DMS 273 treated with DMSO at 0.1 percent for 48 hours (cell line): ENCODE data around the gene WDFY4.

Experiments
- DNase-seq: peaks from one replicate; lab custom pipeline; 2025; lab: John Stamatoyannopoulos, UW

Gene WDFY4

DNA sequence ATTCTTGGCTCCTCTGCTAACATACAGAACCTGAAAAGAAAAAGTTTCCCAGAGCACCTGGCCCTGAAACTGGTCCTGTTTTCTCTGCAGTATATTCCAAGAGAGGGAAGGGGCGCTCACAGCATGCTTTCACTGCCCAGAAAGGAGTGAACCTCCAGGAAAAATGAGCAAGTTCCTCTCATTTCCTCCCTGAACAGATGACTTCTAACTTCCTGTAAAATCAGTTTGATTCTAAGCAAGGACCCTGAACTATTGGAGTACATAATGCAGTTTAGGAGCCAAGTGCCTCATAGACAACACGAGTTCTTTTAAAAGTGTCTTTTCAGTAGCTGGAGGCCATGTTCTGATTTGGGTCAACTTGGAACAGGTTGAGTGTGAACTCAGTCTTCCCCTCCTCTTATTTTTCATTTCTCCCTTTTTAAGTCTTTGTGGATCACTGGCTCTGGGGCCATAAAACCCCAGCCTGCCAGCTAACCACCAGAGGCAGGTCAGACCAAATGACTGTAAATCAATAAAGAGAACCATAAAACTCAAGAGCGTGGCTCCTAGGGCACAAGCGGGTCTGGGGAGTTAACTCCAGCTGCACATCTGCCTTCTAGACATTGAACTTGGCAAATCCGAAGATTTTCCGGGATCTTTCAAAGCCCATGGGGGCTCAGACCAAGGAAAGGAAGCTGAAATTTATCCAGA, 260.9 kb downstream of the WDFY4 start:
- no peak for DNase-seq

DNA sequence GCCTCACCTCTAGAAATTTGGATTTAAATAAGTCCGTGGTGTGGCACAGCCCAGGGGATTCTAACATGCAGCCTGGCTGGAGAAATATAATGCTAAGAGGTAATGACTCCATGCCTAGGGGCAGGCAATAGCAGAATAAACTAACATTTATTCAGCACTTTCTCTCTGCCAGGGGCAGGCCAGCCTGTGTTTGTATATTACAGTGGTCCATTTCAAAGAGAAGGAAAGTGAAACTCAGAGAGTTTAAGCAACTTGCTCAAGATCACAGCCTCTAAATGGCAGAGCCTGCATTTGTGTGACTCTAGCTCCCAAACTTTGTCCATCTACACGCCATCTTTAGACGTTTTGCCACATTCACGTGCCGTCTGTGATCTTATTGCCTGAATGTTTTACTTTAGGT, 261.7 kb downstream of the WDFY4 start:
- DNase-seq = no peak

DNA sequence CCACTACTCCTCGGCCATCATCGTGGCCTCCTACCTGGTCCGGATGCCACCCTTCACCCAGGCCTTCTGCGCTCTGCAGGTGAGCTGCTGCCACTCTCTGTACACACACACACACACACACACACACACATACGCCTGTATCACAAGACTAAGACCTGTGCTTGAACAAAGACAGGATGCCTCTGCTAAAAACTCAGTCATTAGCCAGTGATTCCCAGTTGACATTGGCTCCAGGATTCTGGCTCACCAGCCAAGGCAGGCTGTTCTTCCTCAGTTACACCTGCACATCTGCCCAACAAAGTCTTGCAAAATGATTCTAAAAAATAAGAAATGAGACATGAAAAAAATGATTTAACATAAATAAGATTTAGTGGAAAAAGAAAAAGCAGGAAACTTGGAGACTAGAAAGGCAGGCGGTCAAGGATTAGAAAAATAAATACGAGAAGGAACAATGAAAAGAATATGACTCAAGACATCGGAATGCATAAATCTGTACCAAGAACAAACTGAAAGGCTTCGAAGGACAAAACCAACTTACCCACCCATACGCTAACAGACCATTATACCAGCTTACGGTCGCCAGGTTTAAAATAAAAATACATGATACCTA, 262.3 kb downstream of the WDFY4 start:
- no peak for DNase-seq

DNA sequence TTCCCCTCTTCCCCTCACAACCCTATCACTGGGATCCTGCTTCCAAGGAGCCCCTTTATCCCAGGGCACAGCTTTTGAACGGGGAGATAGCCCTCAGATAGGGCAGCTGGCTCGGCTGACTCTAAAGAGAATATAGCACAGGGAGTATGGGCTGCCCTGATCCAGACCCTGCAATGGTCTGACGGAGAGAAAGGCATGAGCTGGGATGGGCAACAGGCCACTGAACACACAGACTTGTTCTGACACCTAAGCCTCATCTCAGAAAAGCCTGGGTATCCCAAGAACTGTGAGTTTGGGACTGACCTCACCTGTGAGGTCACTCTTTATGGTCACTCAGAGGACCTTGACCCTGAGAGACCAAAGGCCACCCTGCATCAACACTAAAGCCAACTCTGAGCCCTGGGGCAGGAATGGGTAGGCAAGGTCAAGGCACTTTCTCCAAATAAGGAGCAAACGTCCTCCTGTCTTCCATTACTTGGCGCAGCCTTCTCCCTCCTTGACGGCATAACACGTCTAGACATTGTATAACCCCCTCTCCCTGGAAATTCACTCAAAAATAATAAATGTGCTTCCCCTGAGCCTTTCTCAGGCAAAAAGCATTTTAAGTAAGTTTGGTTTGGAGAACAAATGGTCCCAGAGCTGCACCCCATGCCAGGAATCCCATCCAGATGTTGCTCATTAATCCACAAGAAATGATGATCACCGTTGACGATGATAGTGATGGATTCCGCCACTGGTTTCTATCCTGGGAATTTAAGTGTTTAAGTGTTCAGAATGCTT, 263.2 kb downstream of the WDFY4 start:
- no peak for DNase-seq

DNA sequence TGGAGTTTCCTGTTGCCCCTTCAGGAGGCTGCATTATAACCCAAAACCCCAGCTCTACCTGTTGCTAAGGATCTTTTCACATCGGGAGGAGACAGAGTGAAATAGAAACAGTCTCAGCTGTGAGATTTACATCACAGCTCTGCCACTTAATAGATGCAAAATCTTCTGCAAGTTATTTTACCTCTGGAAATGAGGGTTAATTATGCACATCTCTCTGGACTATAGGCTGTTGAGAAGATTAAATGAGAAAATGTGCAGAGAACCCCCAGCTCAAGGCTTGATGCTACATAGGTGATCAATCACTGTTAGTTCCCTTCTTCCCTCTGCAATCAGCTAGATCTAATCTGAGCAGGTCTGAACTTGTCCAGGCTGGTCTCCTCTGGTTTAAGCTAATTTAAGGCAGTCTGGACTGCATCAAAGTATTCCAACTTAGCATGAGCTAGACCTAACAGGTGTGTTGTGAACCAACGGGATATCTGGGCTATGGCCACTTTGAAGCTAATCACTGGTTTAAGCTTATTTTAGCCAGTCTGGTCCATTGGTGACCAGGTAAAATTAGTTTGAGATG, 263.9 kb downstream of the WDFY4 start:
- DNase-seq = no peak

DNA sequence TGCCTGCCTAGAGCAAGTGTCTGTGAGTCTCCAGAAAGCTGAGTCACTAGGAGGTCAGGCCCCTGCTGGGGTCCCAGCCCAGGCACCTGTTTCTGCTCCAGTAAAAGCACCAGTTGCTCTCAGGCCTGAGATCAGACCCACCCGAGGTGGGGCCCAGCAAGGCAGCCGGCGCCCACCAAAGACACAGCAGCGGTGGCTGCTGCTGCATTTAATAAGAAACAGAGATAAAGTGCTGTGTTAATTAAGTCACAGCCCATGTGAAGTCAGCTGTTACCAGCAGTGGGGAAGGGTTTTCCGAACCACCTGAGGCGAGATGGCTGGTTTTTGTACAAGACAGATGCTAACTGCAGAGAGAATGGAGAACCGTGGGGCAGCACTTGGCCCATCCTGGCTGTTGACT, 267.0 kb downstream of the WDFY4 start:
- DNase-seq = no peak

DNA sequence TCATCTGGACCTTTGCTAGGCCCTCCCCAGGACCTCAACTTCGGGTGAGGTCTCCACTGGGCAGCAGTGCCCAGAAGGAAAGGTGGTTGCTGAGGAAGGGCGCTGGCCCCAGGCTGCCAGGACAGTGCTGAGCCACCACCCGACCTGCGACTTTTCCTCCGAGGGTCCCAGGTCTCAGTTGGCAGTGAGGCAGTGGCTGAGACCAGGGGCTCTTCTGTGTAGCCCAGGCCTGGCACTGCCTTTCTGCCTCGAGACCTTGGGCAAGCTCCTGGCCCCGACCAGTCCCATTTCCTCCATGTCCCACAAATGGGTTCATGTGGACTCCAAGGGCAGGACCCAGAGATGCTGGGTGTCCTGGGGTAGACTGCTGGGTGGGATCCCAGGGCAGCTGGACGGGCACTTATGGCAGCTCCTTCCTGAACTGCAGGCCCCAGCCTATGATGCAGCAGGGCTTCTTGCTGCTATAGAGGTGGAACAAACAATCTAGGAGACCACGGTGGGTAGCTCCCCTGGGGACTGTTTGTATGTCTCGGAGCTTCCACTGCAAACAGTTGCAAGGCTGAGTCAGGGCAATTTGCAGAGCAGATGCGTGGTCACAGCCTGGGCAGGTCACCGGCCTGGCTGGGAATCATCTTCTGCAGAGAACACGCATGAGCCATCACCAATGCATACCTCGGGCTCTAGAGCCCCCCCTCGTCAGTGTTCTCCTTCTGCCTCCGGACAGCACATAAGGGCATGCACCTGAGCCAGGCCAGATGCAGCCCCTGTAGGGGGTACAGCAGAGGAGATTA, 272.9 kb downstream of the WDFY4 start:
- DNase-seq = no peak

DNA sequence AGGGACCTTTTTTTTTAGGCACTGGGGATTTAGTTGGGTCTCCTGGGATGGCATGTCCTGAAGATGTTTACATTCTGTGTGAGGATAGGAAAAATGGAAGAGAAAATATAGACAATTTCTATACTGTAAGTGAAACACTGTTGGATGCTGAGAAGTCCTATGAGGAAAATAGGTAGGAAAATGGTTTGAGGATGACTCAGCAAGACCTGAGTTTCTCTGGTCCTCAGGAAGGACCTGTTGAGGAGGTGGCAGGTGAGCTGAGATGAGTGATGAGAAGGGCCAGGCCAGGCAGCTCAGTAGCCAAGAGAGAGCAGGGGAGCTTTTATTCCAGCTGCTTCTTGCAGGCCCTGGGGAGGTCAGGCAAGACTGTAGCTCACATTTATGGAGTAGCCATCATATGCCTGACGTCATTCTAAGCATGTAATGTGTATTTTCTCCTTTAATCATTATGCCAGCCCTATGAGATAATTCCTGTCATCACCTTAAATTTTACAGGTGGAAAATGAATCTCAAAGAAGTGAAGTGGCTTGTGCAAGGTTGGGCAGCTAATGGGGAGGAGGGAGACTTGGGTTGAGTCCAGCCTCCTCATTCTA, 274.0 kb downstream of the WDFY4 start:
- no peak for DNase-seq

DNA sequence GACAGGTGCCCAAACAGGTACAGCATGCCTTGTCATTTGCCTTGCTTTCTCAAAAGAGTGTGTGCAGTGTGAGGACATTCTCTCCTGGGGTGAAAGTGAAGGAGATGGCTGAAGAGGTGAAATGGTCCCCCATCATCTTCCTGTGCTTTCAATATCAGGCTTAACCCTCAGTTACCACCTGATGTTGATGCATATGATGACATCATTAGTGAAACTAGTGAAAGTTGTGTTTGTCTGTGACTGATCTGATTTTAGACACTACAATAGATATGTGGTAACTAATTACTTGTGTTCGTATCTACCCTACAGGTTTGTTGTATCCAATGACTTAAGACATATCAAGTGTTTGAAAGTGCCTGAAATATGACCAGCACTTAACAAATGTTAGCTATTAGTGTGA, 279.4 kb downstream of the WDFY4 start:
- DNase-seq = no peak

DNA sequence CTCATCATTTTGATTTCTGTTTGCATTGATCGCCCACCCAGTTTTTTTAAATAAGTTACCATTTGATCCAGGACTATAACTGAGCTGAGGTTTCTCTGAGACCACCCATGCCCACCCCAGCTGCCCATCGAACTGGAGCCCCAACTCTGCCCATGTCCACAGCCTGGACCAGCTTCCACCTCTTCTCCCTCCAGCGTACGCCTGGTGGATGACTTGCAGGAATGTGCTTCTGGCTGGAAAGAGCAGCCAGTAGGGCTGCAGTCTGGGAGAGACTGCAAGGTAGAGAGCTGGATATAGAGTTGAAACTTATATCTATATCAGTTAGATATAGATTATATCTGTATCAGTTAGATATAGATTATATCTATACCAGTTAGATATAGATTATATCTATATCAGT, 280.8 kb downstream of the WDFY4 start:
- DNase-seq = no peak

DNA sequence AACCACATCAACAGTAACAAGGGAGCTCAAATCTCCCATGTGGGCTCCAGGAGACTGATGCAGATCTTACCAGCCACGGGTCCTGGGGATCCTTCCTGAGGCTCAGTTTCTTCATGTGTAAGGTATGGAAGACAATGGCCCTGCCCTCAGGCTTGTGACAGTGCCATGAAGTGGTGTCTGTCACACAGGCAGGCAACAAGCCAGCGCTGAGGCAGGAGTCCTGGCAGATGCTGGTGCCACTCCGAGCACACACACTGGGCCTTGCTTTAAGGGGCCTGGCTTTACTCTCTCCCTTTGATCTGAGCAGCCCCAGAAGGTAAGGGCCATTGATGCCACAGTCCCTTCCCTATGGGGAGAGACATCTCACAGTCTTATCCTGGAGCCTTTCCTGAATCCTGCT, 283.4 kb downstream of the WDFY4 start:
- DNase-seq = no peak

DNA sequence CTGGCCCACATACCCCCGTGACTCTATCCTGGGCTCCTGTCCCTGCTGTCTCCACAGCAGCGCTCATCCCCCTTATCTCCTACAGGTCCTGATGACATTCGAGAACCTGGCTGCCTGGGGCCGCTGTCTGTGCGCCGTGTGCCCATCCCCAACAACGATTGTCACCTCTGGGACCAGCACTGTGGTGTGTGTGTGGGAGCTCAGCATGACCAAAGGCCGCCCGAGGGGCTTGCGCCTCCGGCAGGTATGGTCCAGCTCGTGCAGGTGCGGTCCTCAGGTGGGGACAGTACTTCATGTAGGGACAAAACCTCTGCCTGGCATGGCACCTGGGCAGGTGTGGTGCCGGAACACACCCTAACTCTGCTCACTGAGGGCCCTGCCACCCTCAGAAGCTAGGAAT, 285.4 kb downstream of the WDFY4 start:
- DNase-seq = no peak

DNA sequence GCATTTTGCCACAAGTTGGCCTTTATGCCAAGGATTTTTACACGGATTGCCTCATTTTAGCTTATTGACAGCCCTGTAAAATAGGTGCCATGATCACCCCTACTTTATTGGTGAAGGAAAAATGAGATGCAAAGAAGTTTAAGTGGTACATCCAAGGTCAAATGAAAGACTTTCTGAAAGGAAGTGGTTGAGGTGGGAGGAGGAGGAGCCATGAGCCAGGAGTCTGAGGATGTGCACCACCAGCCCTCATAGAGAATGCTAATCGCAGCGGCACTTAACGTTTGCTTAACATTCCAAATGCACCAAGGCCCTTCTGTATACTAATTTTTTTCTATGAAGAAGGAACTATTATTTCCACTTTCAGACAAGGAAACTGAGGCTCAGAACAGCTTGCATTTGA, 286.0 kb downstream of the WDFY4 start:
- DNase-seq = no peak

DNA sequence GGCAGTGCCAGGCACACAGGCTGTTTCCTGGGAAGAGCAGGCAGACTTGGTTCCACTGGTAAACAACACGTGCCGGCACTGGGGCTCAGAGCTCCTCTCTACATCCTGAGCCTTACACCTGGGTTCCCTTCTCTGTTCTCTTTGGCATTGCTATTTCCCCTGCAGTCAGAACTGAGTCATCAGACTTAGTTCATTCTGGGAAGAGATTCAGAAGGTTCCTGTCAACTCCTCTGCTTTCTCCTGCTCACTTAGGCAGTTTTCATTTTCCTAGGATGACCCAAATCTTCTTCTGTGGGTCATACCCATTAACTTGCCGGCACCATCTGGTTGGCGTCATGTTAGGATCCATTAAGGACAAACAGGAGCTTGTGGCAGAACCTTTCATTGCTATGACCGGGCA, 288.4 kb downstream of the WDFY4 start:
- no peak for DNase-seq

DNA sequence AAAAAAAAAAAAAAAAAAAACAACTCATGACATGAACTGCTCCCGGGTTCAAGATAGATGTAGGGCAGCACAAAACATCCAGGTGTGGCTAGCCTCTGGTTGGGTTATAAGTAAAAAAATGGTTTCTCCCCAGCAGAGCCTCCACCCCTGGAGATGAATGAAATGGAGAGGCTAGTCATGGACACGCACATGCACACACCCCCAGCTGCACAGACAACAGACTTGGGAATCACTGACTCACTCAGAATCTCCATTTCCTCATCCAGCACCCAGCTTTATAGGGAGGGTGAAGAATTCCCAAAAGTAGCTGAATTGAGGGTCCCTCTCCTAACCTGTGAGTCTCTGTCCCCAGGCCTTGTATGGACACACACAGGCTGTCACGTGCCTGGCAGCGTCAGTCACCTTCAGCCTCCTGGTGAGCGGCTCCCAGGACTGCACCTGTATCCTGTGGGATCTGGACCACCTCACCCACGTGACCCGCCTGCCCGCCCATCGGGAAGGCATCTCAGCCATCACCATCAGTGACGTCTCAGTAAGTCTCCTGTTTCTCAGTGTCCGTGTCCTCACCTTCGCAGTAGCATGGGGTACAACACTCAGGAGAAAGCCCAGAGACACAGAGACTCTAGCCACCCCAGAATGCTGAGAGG, 290.0 kb downstream of the WDFY4 start:
- no peak for DNase-seq

DNA sequence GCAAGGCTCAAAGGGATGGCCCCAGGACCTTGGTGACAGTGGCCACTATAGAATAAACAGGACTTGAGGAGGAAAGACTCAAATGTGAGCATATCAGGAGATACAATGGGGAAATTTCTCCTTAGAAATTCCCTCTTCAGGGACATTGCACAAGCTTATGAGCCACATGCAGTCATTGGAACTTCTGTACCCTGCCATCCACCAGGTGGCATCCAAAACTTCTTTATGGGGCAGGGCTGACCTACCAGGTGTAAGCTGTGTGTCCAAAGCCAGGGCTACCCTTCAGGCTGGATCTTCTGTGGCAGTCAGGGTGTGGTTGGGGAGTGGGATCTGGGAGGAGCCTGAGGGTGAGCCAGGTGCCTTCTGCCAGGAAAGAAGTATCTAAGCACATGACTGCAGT, 291.5 kb downstream of the WDFY4 start:
- no peak for DNase-seq

DNA sequence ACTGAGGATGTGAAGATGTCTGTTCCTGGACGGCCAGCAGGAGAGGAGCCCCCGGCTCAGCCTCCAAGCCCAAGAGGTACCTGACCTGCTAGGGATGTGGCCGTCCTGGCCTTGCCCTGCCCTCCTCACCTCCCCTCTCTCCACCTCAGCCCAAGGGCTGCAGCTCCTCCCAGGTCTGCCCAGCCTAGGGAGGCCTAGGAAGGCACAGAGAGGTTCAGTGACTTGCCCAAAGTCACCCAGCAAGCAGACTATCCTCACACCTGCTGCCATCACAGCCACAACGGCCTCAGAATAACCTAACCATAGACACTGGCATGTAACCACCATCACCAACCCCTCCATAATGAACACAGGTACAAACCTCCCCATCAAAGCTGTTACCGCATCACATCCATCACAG, 293.6 kb downstream of the WDFY4 start:
- DNase-seq = no peak

DNA sequence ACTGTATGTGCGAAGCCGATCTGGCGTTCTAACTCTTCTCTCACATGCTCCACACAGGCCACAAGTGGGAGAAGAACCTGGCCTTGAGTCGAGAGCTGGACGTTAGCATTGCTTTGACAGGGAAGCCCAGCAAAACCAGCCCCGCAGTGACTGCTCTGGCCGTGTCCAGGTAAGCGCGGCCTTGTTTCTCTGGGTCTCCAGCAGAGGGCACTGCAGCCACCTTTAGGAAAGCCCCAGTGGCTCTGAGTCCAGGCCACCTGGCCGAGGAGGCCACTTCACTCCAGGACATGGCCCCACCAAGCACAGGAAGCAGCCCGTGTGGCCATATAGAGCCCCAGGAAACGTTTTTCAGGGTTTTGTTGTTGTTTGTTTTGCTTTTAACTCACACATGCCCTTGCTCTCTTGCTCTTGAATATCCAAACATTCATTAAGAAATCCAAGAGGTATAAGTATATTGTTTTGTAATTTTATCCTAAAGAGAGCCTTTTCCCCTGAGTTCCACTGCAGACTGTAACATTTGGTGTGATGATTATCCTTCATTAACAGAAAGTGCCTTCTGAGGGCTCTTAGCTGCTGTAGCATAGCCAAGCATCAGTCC, 296.7 kb downstream of the WDFY4 start:
- peak; percentile 1 for DNase-seq

DNA sequence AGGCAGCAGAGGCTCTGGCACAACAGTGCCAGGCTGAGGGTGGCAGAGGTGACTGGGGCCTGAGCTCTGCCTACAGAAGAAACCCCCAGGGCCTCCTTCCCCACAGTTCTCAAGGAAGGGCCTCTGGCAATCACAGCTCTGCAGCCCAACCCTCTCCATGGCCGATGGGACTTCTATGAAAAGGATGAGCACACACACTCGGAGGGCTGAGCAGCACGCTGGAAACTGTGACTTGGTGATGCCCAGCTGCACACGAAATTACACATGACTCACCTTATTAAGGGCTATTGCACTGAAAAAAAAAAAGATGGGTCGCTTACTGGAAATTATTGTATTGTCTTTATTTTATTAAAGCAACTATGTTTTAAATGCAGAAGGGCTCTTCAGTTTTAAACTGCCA, 297.9 kb downstream of the WDFY4 start:
- DNase-seq = no peak

DNA sequence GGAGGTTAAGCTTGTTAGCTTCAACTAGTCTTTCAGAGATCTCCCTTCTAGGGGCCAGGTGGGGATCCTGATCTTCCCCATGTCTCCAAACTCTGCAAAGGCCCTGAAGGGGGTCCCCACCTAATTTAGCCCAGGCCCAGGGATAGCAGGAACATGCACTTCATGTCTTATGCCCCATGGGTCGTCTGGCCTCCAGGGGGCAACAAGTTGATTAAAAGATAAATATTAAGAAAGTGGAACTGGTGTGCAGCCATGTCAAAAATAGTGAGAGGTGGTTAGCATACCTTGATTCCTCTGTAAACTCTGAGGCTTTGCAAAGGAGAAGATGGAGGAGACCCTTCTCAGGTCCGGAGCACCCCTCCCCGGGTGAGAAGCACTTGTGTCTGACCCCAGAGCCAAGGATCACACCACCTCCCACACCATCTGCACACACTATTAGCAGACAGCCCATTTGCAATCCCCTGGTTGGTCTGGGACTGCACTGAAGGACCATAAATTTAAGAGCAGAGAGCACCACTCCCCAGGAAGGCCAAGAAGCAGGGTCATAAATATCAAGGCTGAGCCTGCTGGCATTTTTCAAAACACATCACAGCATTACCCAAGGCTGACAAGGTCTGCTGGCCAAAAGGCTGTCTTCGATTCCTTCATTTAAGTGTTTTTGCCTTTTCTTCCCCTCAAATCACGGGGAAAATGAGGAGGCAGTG, 299.1 kb downstream of the WDFY4 start:
- DNase-seq = no peak
